ENCODE results near the gene PITPNC1.

GRCh38 chr17:67491681-67492024, 114.6 kb downstream of the PITPNC1 start:
- TF ChIP-seq POLR2A (IDR thresholded peaks at IDR 0.05) (no peak), POLR2AphosphoS5 (IDR thresholded peaks at IDR 0.05) (no peak)
- TF ChIP-seq, protein P1, sequence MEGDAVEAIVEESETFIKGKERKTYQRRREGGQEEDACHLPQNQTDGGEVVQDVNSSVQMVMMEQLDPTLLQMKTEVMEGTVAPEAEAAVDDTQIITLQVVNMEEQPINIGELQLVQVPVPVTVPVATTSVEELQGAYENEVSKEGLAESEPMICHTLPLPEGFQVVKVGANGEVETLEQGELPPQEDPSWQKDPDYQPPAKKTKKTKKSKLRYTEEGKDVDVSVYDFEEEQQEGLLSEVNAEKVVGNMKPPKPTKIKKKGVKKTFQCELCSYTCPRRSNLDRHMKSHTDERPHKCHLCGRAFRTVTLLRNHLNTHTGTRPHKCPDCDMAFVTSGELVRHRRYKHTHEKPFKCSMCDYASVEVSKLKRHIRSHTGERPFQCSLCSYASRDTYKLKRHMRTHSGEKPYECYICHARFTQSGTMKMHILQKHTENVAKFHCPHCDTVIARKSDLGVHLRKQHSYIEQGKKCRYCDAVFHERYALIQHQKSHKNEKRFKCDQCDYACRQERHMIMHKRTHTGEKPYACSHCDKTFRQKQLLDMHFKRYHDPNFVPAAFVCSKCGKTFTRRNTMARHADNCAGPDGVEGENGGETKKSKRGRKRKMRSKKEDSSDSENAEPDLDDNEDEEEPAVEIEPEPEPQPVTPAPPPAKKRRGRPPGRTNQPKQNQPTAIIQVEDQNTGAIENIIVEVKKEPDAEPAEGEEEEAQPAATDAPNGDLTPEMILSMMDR (IDR thresholded peaks at IDR 0.05) = no peak

All from upper lobe of left lung (tissue), 4 donors.